Activated CD4-positive, alpha-beta T cell treated with anti-CD3 and anti-CD28 coated beads for 4 hours (primary cell): ENCODE measurements around the gene CEACAM3.
"Not testable (repeated sequence)": the region's sequence is repeated elsewhere in the genome, so short reads cannot be mapped to it uniquely, and the experiment has no call there.

Experiments
- DNase-seq, 2 donors: peaks; one replicate each; pipeline ENCODE4 v3.0.0-alpha.2; 2020

Gene CEACAM3

GRCh38 chr19:41796362-41796761 lies at the start of gene CEACAM3:
Gene CEACAM3, plus strand, starts transcription at chr19:41796587. Its CDS starts 91 bp downstream, at chr19:41796678.
- DNase-seq = no peak

GRCh38 chr19:41746593-41747227 lies 49.7 kb upstream of the CEACAM3 start:
- peak; percentile 43 to 55 for DNase-seq

GRCh38 chr19:41748012-41748411 lies 48.4 kb upstream of the CEACAM3 start:
- no peak for DNase-seq

- not testable (repeated sequence) for DNase-seq
Observed at GRCh38 chr19:41750248-41751134, 45.9 kb upstream of the CEACAM3 start.

- peak; percentile 77 to 84 for DNase-seq
Observed at GRCh38 chr19:41753159-41753558, 43.2 kb upstream of the CEACAM3 start.

GRCh38 chr19:41753936-41754529 lies 42.4 kb upstream of the CEACAM3 start:
- DNase-seq = peak; percentile 61 to 80

GRCh38 chr19:41755328-41755913 lies 41.0 kb upstream of the CEACAM3 start, which contains the start of gene CEACAM6:
Gene CEACAM6, plus strand, starts transcription at chr19:41755530. Its CDS starts 109 bp downstream, at chr19:41755639.
- DNase-seq = no peak

GRCh38 chr19:41758846-41759245 lies 37.5 kb upstream of the CEACAM3 start:
- DNase-seq = no peak

GRCh38 chr19:41767115-41767514 lies 29.3 kb upstream of the CEACAM3 start:
- no peak for DNase-seq

- DNase-seq = not testable (repeated sequence)
Observed at GRCh38 chr19:41768105-41768504, 28.3 kb upstream of the CEACAM3 start.

- no peak for DNase-seq
Observed at GRCh38 chr19:41769608-41770007, 26.8 kb upstream of the CEACAM3 start.

- no peak for DNase-seq
Observed at GRCh38 chr19:41771410-41771809, 25.0 kb upstream of the CEACAM3 start.

GRCh38 chr19:41774515-41774980 lies 21.8 kb upstream of the CEACAM3 start:
- DNase-seq = peak; percentile 51 to 54

GRCh38 chr19:41776700-41777099 lies 19.7 kb upstream of the CEACAM3 start:
- DNase-seq = no peak

GRCh38 chr19:41783612-41784011 lies 12.8 kb upstream of the CEACAM3 start:
- no peak for DNase-seq

GRCh38 chr19:41784312-41784711 lies 12.1 kb upstream of the CEACAM3 start:
- no peak for DNase-seq

GRCh38 chr19:41784743-41785142 lies 11.6 kb upstream of the CEACAM3 start:
- no peak for DNase-seq

- peak; percentile 72 to 77 for DNase-seq
Observed at GRCh38 chr19:41785653-41786052, 10.7 kb upstream of the CEACAM3 start.

- DNase-seq = no peak
Observed at GRCh38 chr19:41787055-41787454, 9.3 kb upstream of the CEACAM3 start.

- DNase-seq = not testable (repeated sequence)
Observed at GRCh38 chr19:41788518-41788917, 7.9 kb upstream of the CEACAM3 start.

- DNase-seq = not testable (repeated sequence)
Observed at GRCh38 chr19:41789053-41789452, 7.3 kb upstream of the CEACAM3 start.

- peak; percentile 33 to 60 for DNase-seq
Observed at GRCh38 chr19:41792513-41793413, 3.6 kb upstream of the CEACAM3 start.
